Measurements from ENCODE around the gene RAPGEF6.

GRCh38 chr5:131430794-131431193, 204.2 kb downstream of the RAPGEF6 start:
- no peak for TF ChIP-seq CTCF (IDR thresholded peaks at IDR 0.05)
- no peak for TF ChIP-seq POLR2A (IDR thresholded peaks at IDR 0.05)

Measured in right lobe of liver (tissue), 4 donors.